Skin of body (tissue), 2 donors: ENCODE measurements around the gene CTCF. TPM values are rescaled to one million over a fixed set of nuclear protein-coding genes. Genes with fewer than 3 reads are reported as not detected.

ENCODE experiments used
- DNase-seq: peaks from one replicate; lab custom pipeline; 2025; lab: John Stamatoyannopoulos, UW
- total RNA-seq: library from RNA; depleted of rRNA; stranded (reverse); fragments of >200 nt; gene quantifications from one replicate; pipeline ENCODE4 v1.2.3, GENCODE V29; 2014

Gene CTCF
- total RNA-seq, 1 donor from 2014 or later = 36.4 TPM

DNA sequence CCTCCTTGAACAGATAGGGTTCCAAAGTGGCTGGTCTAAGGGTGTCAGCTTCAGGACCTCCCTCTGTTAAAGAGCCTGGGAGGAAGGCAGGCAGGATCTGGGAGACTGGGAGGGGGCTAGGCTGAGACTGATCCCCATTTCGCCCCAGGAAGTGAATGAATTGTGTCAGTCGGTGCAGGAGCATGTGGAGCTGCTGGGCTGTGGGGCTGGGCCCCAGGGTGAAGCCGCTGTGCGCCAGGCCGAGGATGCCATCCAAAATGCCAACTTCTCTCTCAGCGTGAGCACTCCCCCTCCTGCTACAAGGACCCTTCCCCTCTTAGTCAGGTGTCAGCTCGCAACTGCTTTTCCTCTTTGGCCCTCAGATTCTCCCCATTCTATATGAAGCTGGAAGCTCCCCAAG lies 88.7 kb downstream of the CTCF start:
- DNase-seq = no peak

DNA sequence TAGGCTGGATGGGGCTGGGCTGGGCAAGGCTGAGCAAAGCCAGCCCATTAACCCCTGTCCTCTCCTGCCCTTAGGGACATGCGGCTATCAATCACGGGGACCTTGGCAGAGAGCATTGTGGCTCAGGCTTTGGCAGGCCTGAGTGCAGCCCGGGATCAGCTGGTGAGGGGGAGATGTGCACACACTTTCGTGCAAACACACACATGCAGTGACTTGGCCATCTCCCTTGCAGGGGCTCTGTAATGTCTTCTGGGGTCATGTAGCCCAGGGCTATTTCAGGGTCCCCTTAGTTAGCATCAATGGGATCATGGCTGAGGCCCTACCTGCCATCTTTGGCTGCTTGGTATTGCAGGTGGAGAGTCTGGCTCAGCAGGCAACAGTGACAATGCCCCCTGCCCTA lies 89.5 kb downstream of the CTCF start:
- DNase-seq = no peak

DNA sequence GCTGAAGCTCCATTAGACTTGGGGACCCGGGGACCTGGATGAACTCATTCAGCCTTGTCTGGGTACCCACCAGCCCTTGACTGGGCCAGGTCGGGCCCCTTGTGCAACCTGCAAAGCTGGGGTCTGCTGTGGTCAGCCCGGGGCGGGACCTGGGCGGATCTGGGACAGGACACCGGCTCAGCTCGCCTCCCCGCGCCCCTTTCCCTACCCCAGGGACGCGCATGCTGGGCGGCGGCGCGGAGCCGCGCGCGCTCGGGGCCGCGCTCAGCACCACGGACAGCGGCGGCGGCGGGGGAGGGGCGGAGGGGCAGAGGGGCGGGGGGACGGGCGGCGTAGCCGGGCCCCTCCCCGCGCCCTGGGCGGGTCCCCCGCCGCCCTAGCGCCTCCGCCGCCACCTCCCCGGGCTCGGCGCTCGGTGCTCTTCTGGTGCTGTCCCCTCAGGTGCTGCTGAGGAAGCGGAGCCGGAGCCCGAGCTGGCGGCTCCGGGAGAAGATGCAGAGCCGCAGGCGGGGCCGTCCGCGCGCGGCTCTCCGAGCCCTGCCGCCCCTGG lies 90.3 kb downstream of the CTCF start:
- DNase-seq = no peak

DNA sequence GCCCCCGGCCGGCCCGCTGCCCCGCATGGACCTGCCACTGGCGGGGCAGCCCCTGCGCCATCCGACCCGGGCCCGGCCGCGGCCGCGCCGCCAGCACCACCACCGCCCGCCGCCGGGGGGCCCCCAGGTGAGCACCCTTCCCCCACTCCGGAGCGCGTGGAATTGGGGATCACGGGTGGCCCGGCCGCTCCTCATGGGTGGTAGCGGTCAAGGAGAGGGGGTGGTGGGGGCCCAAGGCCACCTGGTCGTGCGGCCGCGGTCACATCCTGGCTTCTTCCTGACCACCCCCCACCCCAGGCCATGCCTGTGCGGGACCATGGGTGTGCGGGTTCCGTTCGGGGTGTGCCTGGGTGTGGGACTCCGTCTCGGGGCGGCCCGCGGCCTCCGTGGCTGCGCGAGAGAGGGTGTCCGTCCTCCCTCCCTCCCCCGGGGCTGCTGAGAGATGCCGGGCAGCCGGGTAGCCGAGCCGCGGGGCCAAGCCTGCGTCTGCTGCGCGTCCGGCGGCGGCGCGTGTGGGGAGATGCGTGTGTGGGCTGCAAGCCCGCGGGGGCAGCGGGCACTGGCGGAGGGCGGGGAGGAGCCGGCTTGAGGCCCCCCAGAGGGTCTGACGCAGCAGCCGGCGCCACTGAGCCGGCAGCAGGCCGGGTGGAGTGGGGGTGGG lies 90.9 kb downstream of the CTCF start:
- DNase-seq = no peak

DNA sequence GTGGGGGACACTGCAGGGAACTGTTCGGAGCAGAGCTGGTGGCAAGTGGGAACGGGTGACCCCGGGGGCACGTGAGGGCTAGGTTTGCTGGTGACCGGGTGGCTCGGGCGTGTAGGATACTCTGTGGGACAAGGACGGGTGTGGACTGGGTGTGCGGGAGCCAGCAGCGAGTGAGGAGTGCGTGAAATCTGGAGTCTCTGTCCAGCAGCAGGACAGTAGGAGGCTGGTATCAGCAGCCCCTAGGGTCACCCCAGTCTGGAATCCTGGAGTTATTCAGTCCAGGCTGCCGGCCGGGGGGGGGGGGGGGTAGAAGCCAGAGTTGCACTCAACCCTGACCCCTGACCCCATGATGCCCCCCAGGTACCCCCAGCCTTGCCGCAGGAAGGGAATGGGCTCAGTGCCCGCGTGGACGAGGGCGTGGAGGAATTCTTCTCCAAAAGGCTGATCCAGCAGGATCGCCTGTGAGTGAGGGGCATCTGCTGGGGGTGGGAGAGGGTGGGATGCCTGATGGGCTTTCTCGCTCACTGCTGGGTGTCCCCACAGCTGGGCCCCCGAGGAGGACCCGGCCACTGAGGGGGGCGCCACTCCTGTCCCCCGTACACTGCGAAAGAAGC lies 91.6 kb downstream of the CTCF start:
- DNase-seq = no peak

DNA sequence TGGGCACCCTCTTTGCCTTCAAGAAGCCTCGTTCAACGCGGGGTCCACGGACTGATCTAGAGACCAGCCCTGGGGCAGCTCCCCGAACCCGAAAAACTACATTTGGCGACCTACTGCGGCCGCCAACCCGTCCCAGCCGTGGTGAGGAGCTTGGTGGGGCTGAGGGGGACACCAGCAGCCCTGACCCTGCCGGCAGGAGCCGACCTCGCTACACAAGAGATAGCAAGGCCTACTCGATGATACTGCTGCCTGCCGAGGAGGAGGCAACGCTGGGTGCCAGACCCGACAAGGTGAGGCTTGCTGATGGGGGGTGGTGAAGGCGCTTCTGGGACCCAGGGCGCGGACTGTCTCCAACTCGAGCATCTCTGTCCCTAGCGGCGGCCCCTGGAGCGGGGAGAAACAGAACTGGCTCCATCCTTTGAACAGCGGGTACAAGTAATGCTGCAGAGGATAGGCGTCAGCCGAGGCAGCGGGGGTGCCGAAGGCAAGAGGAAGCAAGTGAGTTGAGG lies 92.1 kb downstream of the CTCF start:
- DNase-seq = no peak

DNA sequence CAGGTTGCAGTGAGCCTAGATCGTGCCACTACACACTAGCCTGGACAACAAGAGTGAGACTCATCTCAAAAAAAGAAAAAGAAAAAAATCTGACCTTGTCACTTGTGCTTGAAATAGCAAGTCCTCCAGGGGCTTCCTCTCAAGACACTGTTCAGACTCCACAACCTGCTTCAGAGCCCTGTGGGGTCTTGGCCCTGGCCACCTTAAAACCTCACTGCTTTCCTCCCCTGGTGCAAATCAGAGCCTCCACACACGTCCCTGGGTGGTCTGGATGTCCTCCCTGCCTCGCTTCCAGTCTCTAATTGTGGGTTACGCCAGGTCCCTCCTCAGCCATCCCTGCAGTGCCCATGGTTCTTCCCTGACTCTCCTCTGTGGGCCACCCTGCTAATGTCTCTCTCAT lies 93.0 kb downstream of the CTCF start:
- no peak for DNase-seq

DNA sequence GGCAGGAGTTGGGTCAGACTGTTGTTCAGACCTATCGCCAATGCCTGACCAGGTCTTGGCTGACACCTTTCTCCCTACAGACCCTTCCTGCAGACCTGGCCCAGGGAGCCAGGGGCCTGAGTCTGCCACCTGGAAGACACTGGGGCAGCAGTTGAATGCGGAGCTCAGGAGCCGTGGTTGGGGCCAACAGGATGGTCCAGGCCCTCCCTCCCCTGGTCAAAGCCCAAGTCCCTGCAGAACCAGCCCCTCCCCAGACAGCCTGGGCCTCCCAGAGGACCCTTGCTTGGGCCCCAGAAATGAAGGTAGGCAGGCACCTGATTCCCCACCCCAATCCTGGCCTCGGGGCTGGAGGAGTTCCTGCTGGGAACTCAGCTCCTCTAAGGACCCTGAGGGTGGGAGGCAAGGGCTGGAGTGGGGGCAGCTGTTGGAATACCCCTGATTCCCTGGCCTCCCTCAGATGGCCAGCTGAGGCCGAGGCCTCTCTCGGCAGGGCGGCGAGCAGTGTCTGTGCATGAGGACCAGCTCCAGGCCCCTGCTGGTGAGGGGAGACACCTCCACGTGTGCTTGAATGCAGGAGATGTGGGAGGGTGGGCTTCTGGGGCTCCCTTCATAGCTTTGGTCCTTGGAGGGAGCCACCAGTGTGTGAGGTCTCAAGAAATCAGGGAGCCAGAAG lies 94.2 kb downstream of the CTCF start:
- DNase-seq = no peak

DNA sequence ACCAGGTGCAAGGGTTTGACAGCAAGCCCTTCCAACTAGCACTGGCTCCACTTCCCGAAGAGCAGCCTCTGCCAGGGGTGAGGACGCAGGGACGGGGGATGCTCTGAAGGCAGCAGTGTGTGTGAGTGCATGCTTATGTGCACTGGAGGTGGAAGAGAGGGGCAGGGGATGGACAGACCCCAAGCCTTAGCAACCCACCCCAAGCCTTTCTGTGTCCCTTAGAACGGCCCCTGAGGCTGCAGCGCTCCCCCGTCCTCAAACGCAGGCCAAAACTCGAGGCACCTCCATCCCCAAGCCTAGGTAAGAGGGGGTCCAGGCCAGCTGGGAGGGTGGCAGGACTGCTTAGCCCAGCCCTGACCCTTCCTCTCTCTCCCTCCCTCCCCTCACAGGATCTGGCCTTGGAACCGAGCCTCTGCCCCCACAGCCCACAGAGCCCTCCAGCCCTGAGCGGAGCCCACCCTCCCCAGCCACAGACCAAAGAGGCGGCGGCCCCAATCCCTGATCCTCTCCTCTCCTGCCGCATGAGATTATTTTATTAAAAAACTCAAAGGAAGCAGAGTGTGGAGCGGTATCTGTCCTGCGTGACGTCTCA lies 94.8 kb downstream of the CTCF start:
- DNase-seq = no peak

DNA sequence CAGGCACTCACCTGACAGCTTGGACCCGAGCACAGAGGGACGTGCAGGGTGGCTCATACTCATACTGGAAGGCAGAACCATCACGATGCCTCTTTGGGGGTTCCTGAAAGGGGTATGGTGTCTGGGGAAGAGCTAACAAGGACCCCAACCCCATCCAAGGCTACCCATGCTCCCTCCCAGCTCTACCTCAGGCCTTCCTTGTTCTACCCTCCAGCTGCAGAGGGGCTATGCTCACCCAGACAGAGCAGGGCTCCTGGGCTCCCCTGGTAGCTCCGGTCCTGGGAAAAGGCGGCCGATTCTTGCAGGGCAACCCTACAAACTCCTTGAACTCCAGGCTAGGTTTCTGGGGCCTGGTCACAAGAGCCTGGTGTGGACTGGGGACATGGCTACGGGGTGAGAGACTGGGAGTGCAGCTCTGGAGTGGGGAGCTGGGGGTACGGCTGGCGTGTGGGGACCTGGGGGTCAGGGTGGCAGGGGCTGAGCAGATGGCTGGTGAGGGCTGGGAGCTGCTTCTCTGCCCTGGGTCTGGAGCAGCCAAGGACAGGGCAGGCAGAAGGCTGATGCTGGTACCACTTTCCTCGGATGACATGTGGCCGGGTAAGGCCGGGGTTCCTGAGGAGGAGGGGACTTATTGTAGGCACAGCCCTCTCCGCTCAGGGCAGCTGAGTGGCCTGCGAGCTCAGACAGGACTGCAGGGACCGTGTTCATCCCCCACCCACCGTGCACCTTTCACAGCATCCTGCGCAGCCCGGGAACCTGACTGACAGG lies 95.6 kb downstream of the CTCF start:
- no peak for DNase-seq

DNA sequence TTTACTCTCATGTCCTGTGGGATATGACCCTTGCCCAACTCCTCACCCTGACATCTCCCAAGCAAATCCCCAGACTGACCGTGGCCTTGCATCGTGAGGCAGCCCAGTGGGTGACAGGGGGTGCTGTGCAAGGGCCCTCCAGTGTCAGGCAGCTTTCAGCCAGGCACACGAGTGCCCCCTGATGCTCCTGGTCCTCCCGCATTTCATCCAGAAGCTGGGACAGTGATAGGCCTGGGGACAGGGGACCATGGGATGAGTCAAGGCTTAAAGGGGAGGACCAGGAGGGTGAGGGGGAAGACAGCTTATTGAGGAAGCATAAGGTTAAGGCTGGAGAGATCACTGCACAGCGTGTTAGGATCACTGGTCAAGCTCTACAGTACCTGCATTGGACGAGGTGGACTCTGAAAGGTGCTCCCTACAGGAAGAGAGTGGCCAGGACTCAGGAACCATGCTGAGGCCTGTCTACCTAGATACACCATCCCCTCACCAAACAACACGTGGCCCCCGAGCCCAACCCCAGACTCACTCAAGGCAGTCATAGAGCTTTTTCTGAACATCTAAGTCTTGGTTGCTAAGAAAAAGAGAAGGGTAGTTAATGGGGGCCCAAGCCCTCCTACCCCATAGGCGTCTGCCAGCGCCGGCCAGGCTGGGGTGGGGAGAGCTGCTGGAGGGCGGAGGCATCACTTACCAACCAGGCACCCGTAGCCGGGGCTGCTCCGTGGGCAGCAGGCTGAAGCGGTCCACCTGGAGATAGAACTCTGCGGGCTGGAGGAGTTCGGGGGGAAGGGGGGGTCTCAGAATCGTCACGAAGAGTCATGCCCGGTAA lies 96.7 kb downstream of the CTCF start:
- no peak for DNase-seq

DNA sequence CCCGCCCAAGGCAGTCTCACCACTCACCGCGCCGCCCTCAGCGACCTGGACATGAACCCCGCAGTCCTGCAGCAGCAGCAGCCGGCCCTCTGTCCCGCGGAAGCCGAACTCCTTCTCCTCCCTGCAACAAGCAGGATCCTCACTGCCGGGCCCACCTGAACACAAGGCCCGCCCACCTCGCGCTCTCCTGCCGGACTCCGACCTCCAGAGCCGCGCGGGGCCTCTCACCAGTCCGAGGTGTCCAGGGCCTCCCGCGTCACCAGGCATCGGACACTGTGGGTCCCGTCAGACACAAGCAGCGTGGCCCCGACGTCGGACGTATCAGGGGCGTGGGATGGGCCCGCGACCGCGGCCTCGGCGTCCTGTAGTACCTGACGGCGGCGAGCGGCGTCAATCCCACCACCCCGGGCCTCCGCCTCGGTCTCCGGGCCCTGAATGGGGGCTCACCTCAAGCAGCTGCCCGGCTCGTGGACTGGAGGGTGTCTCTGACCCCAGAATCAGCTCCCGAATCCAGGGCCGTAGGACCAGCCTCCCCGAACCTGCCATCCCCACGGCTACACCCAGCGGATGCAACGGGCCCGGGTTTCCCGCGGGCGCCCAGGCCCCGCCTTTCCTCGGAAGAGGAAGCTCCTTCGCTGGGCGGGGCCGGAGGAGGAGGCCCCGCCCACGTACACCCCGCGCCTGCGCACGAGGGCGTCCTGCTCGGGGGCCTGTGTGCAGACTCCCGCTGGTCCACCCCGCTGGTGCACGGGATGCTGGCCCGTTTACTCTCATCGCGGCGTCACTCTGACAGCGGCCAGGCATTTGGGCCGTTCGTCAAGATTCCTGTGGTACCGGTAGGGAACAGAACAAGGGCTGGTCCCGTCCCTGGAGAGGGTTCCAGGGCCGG lies 97.6 kb downstream of the CTCF start, which contains the start of gene ACD:
TSS of gene ACD (minus strand) at position 586 of the 889 bp plus-strand sequence. CDS start at position 546, 40 bp downstream.
- peak; percentile 85 for DNase-seq

DNA sequence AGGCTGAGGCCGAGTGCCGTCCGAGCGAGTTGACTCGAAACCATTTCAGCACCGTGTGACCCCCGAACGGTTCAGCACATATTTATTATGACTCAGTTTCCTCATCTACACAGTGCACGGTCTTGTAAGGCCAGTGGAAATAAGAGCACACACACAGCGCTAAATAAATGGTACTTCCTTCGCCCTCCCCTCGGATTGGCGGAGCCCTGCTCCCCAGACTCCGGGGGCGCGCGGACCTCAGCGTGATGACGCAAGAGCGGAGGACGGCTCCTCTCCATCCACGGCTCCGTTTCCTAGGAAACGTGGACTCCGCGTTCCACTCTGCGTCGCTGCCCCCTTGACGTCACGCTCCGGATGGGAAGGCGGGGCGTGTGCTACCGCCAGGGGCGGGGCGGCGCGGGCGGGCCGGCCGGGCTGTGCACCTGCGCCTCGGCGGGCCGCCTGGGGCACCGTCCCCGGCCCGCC lies 98.3 kb downstream of the CTCF start, which contains the start of gene PARD6A:
TSS of gene PARD6A (plus strand) at position 397 of the 465 bp plus-strand sequence. CDS start 79 bp downstream, outside the sequence.
- DNase-seq = peak; percentile 96

DNA sequence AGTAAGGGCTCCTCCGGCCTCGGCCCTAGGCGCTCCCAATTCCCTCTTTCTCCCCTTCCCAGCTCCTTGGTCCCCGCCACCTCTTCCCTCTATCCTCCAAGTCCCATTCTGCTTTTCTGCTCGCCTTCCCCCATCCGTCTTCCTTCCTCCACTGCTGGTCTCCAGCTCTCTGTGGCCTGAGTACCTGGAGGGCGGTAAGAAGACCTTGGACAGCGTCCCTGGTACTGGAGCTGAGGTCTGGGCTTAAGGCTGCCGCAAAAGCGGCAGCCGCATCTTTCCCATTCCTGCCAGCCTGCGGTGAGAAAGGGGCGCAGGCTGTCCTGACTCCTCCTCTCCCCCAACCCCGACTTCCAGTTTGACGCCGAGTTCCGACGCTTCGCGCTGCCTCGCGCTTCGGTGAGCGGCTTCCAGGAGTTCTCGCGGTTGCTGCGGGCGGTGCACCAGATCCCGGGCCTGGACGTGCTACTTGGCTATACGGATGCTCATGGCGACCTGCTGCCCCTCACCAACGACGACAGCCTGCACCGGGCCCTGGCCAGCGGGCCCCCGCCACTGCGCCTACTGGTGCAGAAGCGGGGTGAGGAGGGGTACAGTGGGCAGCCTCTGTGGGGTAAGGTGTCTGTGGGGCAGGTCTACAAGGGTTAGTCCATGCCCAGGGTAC lies 98.9 kb downstream of the CTCF start:
- DNase-seq = no peak

DNA sequence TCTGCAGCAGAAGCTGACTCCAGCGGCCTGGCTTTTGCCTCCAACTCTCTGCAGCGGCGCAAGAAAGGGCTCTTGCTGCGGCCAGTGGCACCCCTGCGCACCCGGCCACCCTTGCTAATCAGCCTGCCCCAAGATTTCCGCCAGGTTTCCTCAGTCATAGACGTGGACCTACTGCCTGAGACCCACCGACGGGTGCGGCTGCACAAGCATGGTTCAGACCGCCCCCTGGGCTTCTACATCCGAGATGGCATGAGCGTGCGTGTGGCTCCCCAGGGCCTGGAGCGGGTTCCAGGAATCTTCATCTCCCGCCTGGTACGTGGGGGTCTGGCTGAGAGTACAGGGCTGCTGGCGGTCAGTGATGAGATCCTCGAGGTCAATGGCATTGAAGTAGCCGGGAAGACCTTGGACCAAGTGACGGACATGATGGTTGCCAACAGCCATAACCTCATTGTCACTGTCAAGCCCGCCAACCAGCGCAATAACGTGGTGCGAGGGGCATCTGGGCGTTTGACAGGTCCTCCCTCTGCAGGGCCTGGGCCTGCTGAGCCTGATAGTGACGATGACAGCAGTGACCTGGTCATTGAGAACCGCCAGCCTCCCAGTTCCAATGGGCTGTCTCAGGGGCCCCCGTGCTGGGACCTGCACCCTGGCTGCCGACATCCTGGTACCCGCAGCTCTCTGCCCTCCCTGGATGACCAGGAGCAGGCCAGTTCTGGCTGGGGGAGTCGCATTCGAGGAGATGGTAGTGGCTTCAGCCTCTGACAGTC lies 99.7 kb downstream of the CTCF start:
- DNase-seq = no peak

DNA sequence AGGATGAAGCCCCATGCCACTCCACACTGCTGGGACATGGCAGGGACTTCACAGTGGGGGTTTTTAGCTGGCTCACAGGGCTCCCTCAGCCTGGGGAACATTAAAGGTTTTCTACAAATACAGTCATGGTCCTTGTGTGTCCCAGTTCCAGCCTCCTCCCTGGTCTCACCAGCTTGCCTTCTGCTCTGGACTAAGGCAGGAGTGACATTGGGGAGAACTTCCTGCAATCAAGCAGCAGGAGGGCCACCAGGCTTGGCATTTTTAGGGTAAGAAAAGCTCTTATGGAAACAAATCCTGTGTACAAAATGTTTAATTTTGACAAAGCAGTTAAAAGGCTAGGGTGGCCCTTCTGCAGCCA lies 100.3 kb downstream of the CTCF start:
- DNase-seq = no peak

DNA sequence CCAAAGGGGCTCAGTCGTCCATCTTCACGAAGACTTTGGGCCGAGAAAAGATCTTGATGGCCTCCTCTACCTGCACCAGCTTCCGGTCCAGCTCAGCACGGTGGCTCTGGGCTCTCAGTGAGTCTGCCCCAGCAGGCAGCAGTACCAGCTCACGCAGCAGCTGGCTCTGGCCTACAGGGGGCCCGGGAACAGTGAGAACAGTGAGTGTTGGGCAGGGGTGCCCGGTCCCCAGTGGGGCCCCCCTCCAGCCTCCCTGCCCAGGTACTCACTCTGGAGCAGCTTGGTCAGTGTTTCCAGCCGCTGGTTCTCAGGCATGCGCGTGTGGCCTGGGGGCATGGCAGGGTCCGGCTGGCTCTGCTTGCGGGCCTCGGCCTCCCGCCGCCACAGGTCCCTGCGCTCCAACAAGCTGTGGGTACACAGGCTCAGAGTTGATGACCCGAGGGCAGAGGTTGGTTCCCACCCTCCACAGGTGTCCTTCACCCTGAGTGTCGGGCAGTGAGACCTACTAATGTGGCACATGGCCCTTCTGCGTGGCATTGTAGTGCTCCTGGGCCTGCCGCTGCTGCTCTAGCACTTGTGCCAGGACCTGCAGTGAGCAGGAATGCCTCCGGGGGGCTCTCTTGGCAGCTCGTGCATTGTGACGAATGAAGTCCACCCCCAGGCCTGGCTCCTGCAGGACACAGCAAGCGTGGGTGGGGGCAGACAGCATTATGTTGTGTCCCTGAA lies 101.0 kb downstream of the CTCF start:
- no peak for DNase-seq
